ENCODE data around the gene NHSL2. TPM values are rescaled to one million over a fixed set of nuclear protein-coding genes. Genes with fewer than 3 reads are reported as not detected.

Gene NHSL2
- total RNA-seq, 1 donor from 2014 or later, result 4.0 TPM

DNA sequence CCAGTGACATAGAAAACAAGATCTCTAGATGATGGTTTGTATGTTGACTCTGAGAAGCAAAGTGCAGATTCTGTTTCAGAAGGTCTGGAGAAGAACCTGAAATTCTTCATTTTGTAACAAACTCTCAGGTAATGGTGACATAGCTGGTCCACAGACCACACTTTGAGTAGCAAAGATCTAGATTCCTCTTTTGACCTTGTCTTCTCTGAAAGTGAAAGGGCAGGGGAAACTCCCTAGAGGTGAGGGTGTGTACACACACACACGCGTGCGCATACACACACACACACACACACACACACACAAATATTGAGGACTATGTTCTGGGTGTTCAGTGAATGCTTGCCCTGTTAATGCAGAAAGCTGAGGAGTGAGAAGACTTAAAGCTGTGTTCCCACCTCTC lies 110.1 kb downstream of the NHSL2 start:
- peaks cover 16% of the 10 kb centered on the region for H3K4me1 Mint-ChIP-seq
- H3K9me3 Mint-ChIP-seq, result no peaks in the 10 kb centered on the region
- no peak overlapping the region for H3K4me2 ChIP-seq

DNA sequence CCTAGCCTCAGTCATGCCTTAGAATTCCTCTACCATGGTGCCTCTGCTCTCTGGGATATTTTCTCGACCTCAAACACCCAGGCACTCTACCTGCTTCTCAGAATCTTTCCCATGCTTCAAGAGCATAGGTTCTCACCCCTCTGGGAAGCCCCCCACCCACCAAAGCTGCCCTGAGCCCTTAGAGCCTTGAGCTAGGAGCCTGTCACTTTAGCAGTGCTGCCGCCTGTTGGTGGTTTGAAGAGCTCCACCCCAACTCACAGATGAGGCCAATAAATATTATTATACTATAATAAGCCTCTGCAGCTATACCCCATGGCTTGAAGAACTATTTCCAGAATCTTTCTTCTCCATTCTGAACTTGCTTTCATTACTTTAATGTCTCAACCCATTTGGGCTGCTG lies 111.3 kb downstream of the NHSL2 start:
- no peaks in the 10 kb centered on the region for H3F3A ChIP-seq (ENCODE audit: low read depth)
- TF ChIP-seq, protein P1, sequence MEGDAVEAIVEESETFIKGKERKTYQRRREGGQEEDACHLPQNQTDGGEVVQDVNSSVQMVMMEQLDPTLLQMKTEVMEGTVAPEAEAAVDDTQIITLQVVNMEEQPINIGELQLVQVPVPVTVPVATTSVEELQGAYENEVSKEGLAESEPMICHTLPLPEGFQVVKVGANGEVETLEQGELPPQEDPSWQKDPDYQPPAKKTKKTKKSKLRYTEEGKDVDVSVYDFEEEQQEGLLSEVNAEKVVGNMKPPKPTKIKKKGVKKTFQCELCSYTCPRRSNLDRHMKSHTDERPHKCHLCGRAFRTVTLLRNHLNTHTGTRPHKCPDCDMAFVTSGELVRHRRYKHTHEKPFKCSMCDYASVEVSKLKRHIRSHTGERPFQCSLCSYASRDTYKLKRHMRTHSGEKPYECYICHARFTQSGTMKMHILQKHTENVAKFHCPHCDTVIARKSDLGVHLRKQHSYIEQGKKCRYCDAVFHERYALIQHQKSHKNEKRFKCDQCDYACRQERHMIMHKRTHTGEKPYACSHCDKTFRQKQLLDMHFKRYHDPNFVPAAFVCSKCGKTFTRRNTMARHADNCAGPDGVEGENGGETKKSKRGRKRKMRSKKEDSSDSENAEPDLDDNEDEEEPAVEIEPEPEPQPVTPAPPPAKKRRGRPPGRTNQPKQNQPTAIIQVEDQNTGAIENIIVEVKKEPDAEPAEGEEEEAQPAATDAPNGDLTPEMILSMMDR (IDR thresholded peaks at IDR 0.05), result peak; percentile 59
- no peak for TF ChIP-seq EZH2phosphoT487 (IDR thresholded peaks at IDR 0.05)
- no peaks in the 10 kb centered on the region for H3K4me1 ChIP-seq
- no peak overlapping the region for H2AFZ ChIP-seq (replicated peaks)
- H3K9me3 ChIP-seq (ENCODE audit: low read depth), result no peaks in the 10 kb centered on the region
- no peak overlapping the region for H3K4me2 ChIP-seq
- peak; percentile 34 for DNase-seq (ENCODE audit: low spot score)
- no peak overlapping the region for H3K27ac ChIP-seq
- H3K9ac ChIP-seq, result no peak overlapping the region
- no peaks in the 10 kb centered on the region for H4K20me1 ChIP-seq (ENCODE audit: low read depth)
- Mint-ChIP-seq H3K4me1 (peaks cover 16% of the 10 kb centered on the region), H3K4me3 (no peak overlapping the region), H3K27ac (no peak overlapping the region), H3K36me3 (no peaks in the 10 kb centered on the region), H3K27me3 (ENCODE audit: insufficient read depth, low read depth) (peaks cover 10% of the 10 kb centered on the region), H3K9me3 (no peaks in the 10 kb centered on the region)
- peaks cover 12% of the 10 kb centered on the region for H3K27me3 ChIP-seq
- H3K36me3 ChIP-seq, result no peaks in the 10 kb centered on the region
- no peaks in the 10 kb centered on the region for H3K79me2 ChIP-seq (ENCODE audit: low read depth)
- H3K4me3 ChIP-seq, result no peak overlapping the region

More for the DNA sequence above, 110.1 kb downstream of the NHSL2 start:
- H3K27ac ChIP-seq, result no peak overlapping the region
- no peak overlapping the region for H3K4me3 ChIP-seq
- H3K36me3 ChIP-seq, result no peaks in the 10 kb centered on the region
- H3K27me3 ChIP-seq, result peaks cover 12% of the 10 kb centered on the region
- no peaks in the 10 kb centered on the region for H3K4me1 ChIP-seq
- Mint-ChIP-seq H3K27me3 (ENCODE audit: insufficient read depth, low read depth) (peaks cover 10% of the 10 kb centered on the region), H3K36me3 (no peaks in the 10 kb centered on the region), H3K27ac (no peak overlapping the region), H3K4me3 (no peak overlapping the region)
- H3K9ac ChIP-seq, result no peak overlapping the region
- TF ChIP-seq, protein P1 (IDR thresholded peaks at IDR 0.05), result no peak
- TF ChIP-seq EZH2 (IDR thresholded peaks at IDR 0.05), result no peak
- no peak for TF ChIP-seq EZH2phosphoT487 (IDR thresholded peaks at IDR 0.05)
- no peaks in the 10 kb centered on the region for H4K20me1 ChIP-seq (ENCODE audit: low read depth)
- no peaks in the 10 kb centered on the region for H3F3A ChIP-seq (ENCODE audit: low read depth)
- no peaks in the 10 kb centered on the region for H3K79me2 ChIP-seq (ENCODE audit: low read depth)
- no peak for DNase-seq (ENCODE audit: low spot score)
- no peak overlapping the region for H2AFZ ChIP-seq (replicated peaks)
- H3K9me3 ChIP-seq (ENCODE audit: low read depth), result no peaks in the 10 kb centered on the region

DNA sequence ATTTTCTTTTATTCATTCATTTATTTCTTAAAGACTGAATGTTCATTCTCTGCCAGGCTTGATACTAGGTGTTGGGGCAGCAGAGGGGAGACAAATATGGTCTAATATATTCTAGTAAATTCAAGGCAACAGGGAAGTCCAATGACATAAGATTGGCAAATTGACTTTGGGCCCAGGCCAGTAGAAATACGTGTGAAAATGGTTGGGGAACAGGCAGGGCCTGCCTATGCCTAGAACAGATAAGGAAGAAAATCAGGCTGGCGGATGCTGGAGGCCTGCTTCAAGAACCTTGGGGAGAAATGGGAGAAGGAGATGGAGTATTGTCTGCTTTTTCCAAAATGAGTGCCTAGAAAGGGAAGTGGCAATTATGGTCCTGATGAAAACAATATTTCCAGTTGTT lies 112.4 kb downstream of the NHSL2 start:
- no peaks in the 10 kb centered on the region for H3K9me3 Mint-ChIP-seq

More for the DNA sequence above, 112.4 kb downstream of the NHSL2 start:
- H3K9ac ChIP-seq, result no peak overlapping the region
- H3K36me3 ChIP-seq, result no peaks in the 10 kb centered on the region
- no peaks in the 10 kb centered on the region for H3K4me1 ChIP-seq
- DNase-seq (ENCODE audit: low spot score), result no peak
- H3F3A ChIP-seq (ENCODE audit: low read depth), result no peaks in the 10 kb centered on the region
- TF ChIP-seq, protein P1 (IDR thresholded peaks at IDR 0.05), result no peak
- no peak for TF ChIP-seq EZH2 (IDR thresholded peaks at IDR 0.05)
- no peak for TF ChIP-seq EZH2phosphoT487 (IDR thresholded peaks at IDR 0.05)
- no peaks in the 10 kb centered on the region for H3K79me2 ChIP-seq (ENCODE audit: low read depth)
- H3K4me3 Mint-ChIP-seq, result no peak overlapping the region
- H3K36me3 Mint-ChIP-seq, result no peaks in the 10 kb centered on the region
- no peak overlapping the region for H2AFZ ChIP-seq (replicated peaks)
- H3K27ac Mint-ChIP-seq, result no peak overlapping the region
- no peaks in the 10 kb centered on the region for H3K9me3 ChIP-seq (ENCODE audit: low read depth)
- peaks cover 4% of the 10 kb centered on the region for H3K27me3 Mint-ChIP-seq (ENCODE audit: insufficient read depth, low read depth)
- no peaks in the 10 kb centered on the region for H4K20me1 ChIP-seq (ENCODE audit: low read depth)
- H3K4me3 ChIP-seq, result no peak overlapping the region
- H3K4me1 Mint-ChIP-seq, result peaks cover 14% of the 10 kb centered on the region
- H3K27me3 ChIP-seq, result peaks cover 4% of the 10 kb centered on the region
- H3K4me2 ChIP-seq, result no peak overlapping the region
- H3K27ac ChIP-seq, result no peak overlapping the region
